PC-9 (cell line): ENCODE data around the gene ANKRA2. TPM values are rescaled to one million over a fixed set of nuclear protein-coding genes. Genes with fewer than 3 reads are reported as not detected.

Source experiments
- BruUV-seq: library from RNA; stranded (reverse); fragments of 400-500 nt; replicated peaks from 2 replicates; lab custom pipeline; 2021; lab: Mats Ljungman, UMichigan
- CTCF ChIA-PET: fragments of 300-600 bp; sonication (Branson Sonifier 250); formaldehyde crosslinking; loops from one replicate; lab custom pipeline; 2022; ENCODE audit warnings: antibody characterized with exemption; lab: Charles Lee
- POLR2A ChIA-PET: fragments of 300-600 bp; sonication (Branson Sonifier 250); formaldehyde crosslinking; loops from one replicate; lab custom pipeline; 2022; ENCODE audit warnings: antibody characterized with exemption; ENCODE audit not compliant: unreplicated experiment; lab: Charles Lee
- DNase-seq, 2 experiments: peaks; one replicate each; pipeline versions ENCODE4 v3.0.0 to v3.0.0-alpha.2; 2015 to 2022; ENCODE audit warnings: mixed read lengths in 1 of 2
- H2AFZ ChIP-seq: fragments of 200-600 bp; sonication (generic); 2 replicates; pipeline ENCODE4 v1.8.1; 2017; ENCODE audit warnings: antibody characterized with exemption
- H3F3A ChIP-seq: fragments of 200-600 bp; sonication (generic); 2 replicates; pipeline ENCODE4 v1.8.1; 2017; ENCODE audit warnings: antibody characterized with exemption, mild to moderate bottlenecking, low read depth; ENCODE audit not compliant: insufficient read depth
- H3K27ac ChIP-seq: fragments of 200-600 bp; sonication (generic); 2 replicates; pipeline ENCODE4 v1.6.1; 2016; ENCODE audit warnings: mixed run types
- H3K27me3 ChIP-seq: fragments of 200-600 bp; sonication (generic); 2 replicates; pipeline ENCODE4 v1.6.1; 2016; ENCODE audit warnings: low read depth, mixed run types; ENCODE audit not compliant: insufficient read depth
- H3K36me3 ChIP-seq: fragments of 200-600 bp; sonication (generic); 2 replicates; pipeline ENCODE4 v1.6.1; 2016; ENCODE audit warnings: low read depth, mixed run types
- H3K4me1 ChIP-seq: fragments of 200-600 bp; sonication (generic); replicated peaks from 2 replicates; pipeline ENCODE4 v1.6.1; 2016; ENCODE audit warnings: mixed run types; ENCODE audit not compliant: insufficient read depth
- H3K4me2 ChIP-seq: fragments of 200-600 bp; sonication (generic); 2 replicates; pipeline ENCODE4 v1.6.1; 2017; ENCODE audit warnings: mixed run types
- H3K4me3 ChIP-seq: fragments of 200-600 bp; sonication (generic); 2 replicates; pipeline ENCODE4 v1.6.1; 2016; ENCODE audit warnings: mixed run types
- H3K79me2 ChIP-seq: fragments of 200-600 bp; sonication (generic); 2 replicates; pipeline ENCODE4 v1.6.1; 2017; ENCODE audit warnings: low read depth, mixed run types
- H3K9me2 ChIP-seq: fragments of 200-600 bp; sonication (generic); 2 replicates; pipeline ENCODE4 v1.8.1; 2017; ENCODE audit warnings: mild to moderate bottlenecking; ENCODE audit not compliant: insufficient read depth
- H3K9me3 ChIP-seq: fragments of 200-600 bp; sonication (generic); 2 replicates; pipeline ENCODE4 v1.8.1; 2016; ENCODE audit warnings: low read depth; ENCODE audit not compliant: insufficient read depth
- H4K20me1 ChIP-seq: fragments of 200-600 bp; sonication (generic); 2 replicates; pipeline ENCODE4 v1.8.1; 2017; ENCODE audit not compliant: insufficient read depth
- CTCF ChIP-seq: fragments of 200-600 bp; sonication (generic); conservative IDR thresholded peaks from 2 replicates; pipeline ENCODE4 v1.6.1; 2017; ENCODE audit warnings: mixed run types, antibody characterized with exemption, mild to moderate bottlenecking, moderate library complexity
- EZH2 ChIP-seq: fragments of 200-600 bp; sonication (generic); IDR thresholded peaks from 2 replicates; pipeline ENCODE4 v1.8.0; 2017; ENCODE audit warnings: antibody characterized with exemption, low read depth
- intact Hi-C: fragments of 100-400 bp; cut with micrococcal nuclease; formaldehyde crosslinking; loops from one replicate; pipeline ENCODE4 v1.10.0; 2022; ENCODE audit not compliant: unreplicated experiment
- total RNA-seq: library from RNA; stranded (reverse); gene quantifications from 2 replicates; pipeline ENCODE4 v1.2.3, GENCODE V29; 2021

Gene ANKRA2
- total RNA-seq, 1 experiment from 2014 or later = 15.5 TPM

GRCh38 chr5:73603998-73604397 lies 38.6 kb upstream of the ANKRA2 start:
- no peaks in the 10 kb centered on the region for H3K79me2 ChIP-seq
- no peak overlapping the region for H3K4me3 ChIP-seq
- no TSS peak for BruUV-seq
- H3K4me2 ChIP-seq = no peak overlapping the region
- no peaks in the 10 kb centered on the region for H3K27me3 ChIP-seq
- ChIA-PET POLR2A (no interaction called here), CTCF (interaction anchor here (0.6 kb wide), 1 partner anchor 138 kb away, joined by 3 read pairs; no protein-coding TSS in a partner anchor)
- peaks cover 40% of the 10 kb centered on the region for H3K4me1 ChIP-seq
- no peaks in the 10 kb centered on the region for H4K20me1 ChIP-seq
- no peak overlapping the region for H3K27ac ChIP-seq
- no peaks in the 10 kb centered on the region for H3K9me2 ChIP-seq
- no peak for TF ChIP-seq EZH2
- no peak for TF ChIP-seq CTCF
- intact Hi-C loops = no loop called here
- peaks cover 6% of the 10 kb centered on the region; the same call in 1 of the 2 replicates for H3K9me3 ChIP-seq
- H2AFZ ChIP-seq = no peak overlapping the region
- no peaks in the 10 kb centered on the region for H3K36me3 ChIP-seq
- no peak for DNase-seq
- H3F3A ChIP-seq = peaks cover 33% of the 10 kb centered on the region

- intact Hi-C loops = loop anchor here (10.0 kb wide), 1 partner anchor 55 kb away; no protein-coding TSS in a partner anchor
- CTCF ChIA-PET = no interaction called here
These were observed 33.9 kb upstream of the ANKRA2 start for GRCh38 chr5:73599380-73599779.

GRCh38 chr5:73596705-73597328 lies 31.4 kb upstream of the ANKRA2 start:
- Histone ChIP-seq H3K4me3 (no peak overlapping the region), H3K9me2 (no peaks in the 10 kb centered on the region; the same call in 1 of the 2 replicates), H3K36me3 (no peaks in the 10 kb centered on the region), H3K4me1 (peaks cover 10% of the 10 kb centered on the region), H3F3A (peaks cover 10% of the 10 kb centered on the region; the same call in 1 of the 2 replicates), H3K27ac (no peak overlapping the region), H3K79me2 (no peaks in the 10 kb centered on the region), H3K9me3 (peaks cover 5% of the 10 kb centered on the region; the same call in 1 of the 2 replicates), H2AFZ (no peak overlapping the region), H3K4me2 (no peak overlapping the region), H4K20me1 (no peaks in the 10 kb centered on the region), H3K27me3 (no peaks in the 10 kb centered on the region)
- BruUV-seq = no TSS peak
- intact Hi-C loops = loop anchor here (10.0 kb wide), 1 partner anchor 58 kb away; no protein-coding TSS in a partner anchor
- ChIA-PET CTCF (interaction anchor here (0.6 kb wide), 1 partner anchor 1098 kb away, joined by 7 read pairs; no protein-coding TSS in a partner anchor), POLR2A (no interaction called here)
- DNase-seq = no peak
- TF ChIP-seq CTCF (peak; percentile 77), EZH2 (no peak)

More at GRCh38 chr5:73599380-73599779, 33.9 kb upstream of the ANKRA2 start:
- no peak for DNase-seq
- no peak for TF ChIP-seq CTCF
- no peak for TF ChIP-seq EZH2
- no peak overlapping the region for H3K4me3 ChIP-seq
- H3K4me1 ChIP-seq = peaks cover 6% of the 10 kb centered on the region; the same call in 1 of the 2 replicates
- no peaks in the 10 kb centered on the region for H4K20me1 ChIP-seq
- H3F3A ChIP-seq = no peaks in the 10 kb centered on the region
- POLR2A ChIA-PET = no interaction called here
- H3K27me3 ChIP-seq = no peaks in the 10 kb centered on the region
- no peaks in the 10 kb centered on the region for H3K79me2 ChIP-seq
- no peaks in the 10 kb centered on the region for H3K9me2 ChIP-seq
- no TSS peak for BruUV-seq
- H3K4me2 ChIP-seq = no peak overlapping the region
- no peaks in the 10 kb centered on the region for H3K36me3 ChIP-seq
- peaks cover 6% of the 10 kb centered on the region; the same call in 1 of the 2 replicates for H3K9me3 ChIP-seq
- no peak overlapping the region for H2AFZ ChIP-seq
- H3K27ac ChIP-seq = no peak overlapping the region
